NCI-H460 (cell line): Measurements from ENCODE around the gene TRERF1. TPM values are rescaled to one million over a fixed set of nuclear protein-coding genes. Genes with fewer than 3 reads are reported as not detected.

Source experiments
- DNase-seq: peaks from one replicate; pipeline ENCODE4 v3.0.0-alpha.2; 2016; ENCODE audit warnings: low read depth; ENCODE audit errors: extremely low read depth
- total RNA-seq: library from RNA; depleted of rRNA; stranded (reverse); fragments of >200 nt; shearing (Covaris generic); gene quantifications from 2 replicates; pipeline ENCODE4 v1.2.3, GENCODE V29; 2014

Gene TRERF1
- total RNA-seq, 1 experiment from 2014 or later, result 2.1 TPM

DNA sequence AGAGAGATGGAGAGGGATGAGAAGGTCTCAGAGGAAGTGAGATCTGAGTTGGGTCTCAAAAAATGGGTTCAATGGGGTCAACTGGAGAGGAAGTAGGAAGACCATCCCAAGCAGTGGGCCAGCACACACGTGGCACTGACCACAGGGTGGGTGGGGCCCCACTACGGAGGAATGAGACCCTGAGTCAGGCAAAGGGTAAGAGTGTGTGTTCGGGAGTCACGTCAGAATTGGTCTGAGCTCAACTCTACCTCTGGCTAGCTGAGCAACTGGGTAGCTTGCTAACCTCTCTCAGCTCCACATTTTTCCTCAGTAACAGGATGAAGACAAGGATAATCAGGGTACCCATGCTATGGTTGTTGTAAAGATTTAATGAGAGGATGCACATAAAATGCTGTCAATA, 79.0 kb downstream of the TRERF1 start:
- no peak for DNase-seq

GRCh38 chr6:42370323-42370985, 81.3 kb downstream of the TRERF1 start:
- no peak for DNase-seq

DNA sequence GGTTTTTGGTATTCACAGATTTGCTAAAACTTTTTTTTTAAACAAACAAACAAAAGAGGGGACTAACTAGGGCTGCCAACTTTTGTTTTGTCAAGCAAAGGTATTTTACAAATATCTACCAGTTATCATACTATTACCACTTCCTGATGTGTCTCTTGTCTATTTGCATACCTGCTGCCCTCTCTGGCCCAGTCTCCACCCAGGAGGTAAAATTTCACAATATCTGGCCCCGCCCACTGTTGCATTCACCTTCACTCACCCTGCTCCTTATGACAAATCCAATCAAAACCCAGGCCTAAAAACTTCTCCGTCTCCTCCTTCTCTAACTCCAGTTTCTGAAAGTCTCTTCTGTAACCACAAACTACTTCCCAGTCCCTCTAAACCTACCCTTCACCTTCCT, 82.2 kb downstream of the TRERF1 start:
- DNase-seq, result no peak

DNA sequence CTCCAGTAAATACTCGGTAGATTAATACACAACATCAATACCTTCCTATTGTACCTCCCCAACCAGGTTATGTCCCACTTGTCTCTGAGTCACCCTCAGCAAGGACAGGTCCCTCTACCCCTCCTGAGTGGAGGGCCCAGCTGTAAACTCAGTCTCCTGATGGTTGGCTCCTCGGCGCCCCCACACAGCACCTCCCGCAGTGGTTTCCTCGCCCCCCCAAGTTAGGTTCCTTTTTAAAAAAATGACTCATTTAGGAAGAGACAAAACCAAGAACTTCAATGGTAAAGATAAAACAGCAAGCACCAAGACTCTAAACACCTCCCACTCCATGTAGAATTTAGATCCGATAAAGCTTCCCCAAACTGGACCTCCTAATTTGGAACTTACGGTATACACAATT, 83.5 kb downstream of the TRERF1 start:
- no peak for DNase-seq

GRCh38 chr6:42367353-42368011, 84.2 kb downstream of the TRERF1 start:
- no peak for DNase-seq

- DNase-seq, result no peak
Measured at GRCh38 chr6:42366999-42367352, 84.8 kb downstream of the TRERF1 start.

- no peak for DNase-seq
Measured at GRCh38 chr6:42366011-42366705, 85.6 kb downstream of the TRERF1 start.

DNA sequence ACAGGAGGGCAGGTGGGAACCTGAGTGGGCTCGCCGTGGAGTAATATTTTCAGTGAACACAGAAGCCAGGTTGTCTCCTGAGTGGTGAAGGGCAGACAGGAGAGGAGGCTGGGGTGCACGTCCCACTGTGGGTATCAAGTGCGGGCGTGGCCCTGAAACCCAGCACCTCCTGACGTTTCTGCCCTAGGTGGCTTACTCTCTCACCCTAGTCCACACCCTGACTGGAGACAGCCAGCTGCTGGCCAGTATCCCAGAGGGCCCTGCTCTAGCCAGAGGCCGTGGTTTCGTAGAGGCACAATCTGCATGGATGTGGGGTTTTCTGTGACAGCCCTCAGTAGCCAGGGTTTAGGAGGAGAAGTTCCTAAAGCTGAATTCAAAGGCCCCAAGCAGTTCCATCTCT, 86.7 kb downstream of the TRERF1 start:
- no peak for DNase-seq

DNA sequence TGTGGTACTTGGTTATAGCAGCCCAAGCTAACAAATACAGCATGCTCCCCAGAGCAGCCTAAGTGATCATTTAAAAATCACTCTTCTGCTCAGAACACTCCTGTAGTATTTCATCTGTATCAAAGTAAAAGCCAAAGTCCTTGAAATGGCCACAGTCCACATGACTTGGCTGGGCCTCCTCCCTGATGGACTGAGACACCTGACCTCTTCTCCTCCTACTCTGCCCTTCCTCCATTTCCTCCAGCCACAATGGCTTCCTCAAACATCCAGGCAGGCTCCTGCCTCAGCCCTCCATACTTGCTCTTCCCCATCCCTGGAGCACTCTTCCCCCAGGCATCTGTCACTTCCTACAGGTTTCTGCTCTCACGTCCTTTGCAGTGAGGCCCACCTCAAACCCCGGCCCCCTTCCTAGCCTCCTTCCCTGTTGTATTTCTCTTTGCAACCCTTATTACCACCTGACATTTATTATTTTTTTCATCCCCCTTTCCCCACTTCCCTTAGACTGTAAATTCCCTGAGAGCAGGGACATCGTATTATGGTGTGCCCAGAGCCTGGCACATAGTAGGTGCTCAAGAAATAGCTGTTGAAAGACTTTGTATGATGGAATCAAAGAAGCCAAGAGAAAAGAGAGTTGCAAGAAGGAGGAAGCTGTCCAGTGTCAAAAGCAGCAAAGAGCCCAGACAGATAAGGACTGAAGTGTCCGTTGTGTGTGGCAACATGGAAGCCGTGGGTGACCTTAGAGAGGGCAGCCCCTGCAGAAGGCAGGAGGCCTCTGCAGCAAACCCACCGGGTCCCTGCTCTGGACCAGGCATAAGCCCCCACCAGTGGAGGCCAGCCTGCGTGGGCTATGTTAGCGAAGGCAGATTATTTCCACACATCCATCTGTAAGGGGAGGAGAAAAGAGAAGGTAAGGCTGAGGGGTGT, 87.5 kb downstream of the TRERF1 start:
- DNase-seq, result no peak

GRCh38 chr6:42361036-42361435, 90.7 kb downstream of the TRERF1 start:
- no peak for DNase-seq

GRCh38 chr6:42359021-42359420, 92.7 kb downstream of the TRERF1 start:
- no peak for DNase-seq

DNA sequence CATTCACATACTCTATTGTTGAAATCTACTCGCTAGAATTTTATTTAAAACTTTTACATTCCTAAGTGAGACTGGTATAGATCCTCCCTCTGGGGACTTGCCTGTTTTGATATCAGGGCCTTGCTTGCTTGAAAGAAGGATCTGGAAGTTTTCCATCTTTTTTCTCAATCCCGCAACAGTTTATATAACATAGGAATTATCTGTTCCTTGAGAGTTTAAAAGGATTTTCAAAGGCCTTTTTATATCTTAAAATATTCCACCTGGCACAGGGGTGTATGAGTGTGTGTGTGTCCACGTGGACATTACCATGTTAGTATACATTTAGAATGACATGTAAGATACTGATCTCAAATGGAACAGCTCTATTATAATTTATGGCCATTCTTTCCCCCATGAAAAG, 96.3 kb downstream of the TRERF1 start:
- DNase-seq, result no peak

DNA sequence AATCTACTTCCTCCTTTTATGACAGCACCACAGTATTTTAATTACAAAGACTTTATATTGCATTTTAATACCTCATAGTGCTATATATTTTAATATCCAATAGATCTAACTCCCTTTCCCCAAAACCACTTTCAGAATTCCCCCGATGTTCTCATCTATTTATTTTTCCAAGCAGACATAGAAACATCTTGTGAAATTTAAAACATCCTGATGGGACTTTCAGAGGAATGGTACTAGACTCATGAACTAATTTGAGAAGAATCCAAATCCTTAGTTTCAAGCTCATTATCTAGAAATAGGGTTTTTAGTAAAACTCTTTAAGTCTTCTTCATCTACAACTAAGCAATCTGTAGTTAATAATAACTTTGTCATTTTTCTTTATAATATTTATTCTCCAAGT, 97.0 kb downstream of the TRERF1 start:
- no peak for DNase-seq

DNA sequence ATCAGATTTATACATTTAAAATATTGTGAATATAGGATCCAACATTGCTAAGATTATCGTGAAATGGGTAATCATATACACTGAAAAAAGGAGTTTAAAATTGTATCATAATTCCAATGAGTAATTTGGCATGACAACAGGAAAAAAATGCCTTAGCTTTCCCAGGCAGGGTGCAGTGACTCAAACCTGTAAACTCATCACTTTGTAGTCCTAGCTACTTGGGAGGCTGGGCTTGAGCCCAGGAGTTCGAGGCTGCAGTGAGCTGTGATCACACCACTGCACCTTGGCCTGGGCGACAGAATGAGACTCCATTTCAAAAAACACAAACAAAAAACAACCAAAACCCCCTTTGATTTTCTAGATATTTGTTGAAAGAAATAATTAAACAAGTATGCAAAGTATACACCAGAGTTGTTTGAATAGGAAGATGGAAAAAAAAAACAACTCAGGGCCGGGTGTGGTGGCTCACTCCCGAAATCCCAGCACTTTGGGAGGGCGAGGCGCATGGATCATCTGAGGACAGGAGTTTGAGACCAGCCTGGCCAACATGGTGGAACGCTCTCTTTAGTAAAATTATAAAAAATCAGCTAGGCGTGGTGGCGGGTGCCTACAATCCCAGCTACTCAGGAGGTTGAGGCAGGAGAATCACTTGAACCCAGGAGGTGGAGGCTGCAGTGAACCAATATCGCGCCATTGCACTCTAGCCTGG, 98.7 kb downstream of the TRERF1 start:
- no peak for DNase-seq

GRCh38 chr6:42350911-42351310, 100.8 kb downstream of the TRERF1 start:
- DNase-seq, result no peak

- DNase-seq, result no peak
Measured at GRCh38 chr6:42349753-42350511, 101.8 kb downstream of the TRERF1 start.

- no peak for DNase-seq
Measured at GRCh38 chr6:42347456-42347855, 104.3 kb downstream of the TRERF1 start.

- DNase-seq, result no peak
Measured at GRCh38 chr6:42345696-42346416, 105.9 kb downstream of the TRERF1 start.

DNA sequence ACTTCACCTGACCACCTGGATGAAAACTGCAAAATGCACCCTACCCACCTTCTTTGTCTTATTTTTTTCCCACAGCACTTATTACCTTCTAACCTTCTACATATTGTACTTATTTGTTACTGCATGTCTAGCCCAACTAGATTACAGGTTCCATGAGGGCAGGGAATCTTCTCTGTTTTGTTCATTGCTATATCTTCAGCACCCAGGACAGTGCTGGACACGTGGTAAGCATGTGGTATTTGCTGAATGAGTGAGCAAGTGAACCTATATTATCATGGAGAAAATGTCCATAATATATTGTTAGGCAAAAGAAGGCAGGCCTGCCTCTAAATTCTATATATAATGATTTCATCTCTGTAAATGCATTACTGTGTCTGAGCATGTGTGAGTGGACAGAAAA, 107.0 kb downstream of the TRERF1 start:
- no peak for DNase-seq
